Heart right ventricle (tissue), 16 donors: Measurements from ENCODE around the gene SLC39A9. TPM values are rescaled to one million over a fixed set of nuclear protein-coding genes. Genes with fewer than 3 reads are reported as not detected.

Experiments
- ATAC-seq, 8 donors: fragments of 200-7000 bp; cut with Tn5 transposase; one replicate each; pipeline ENCODE4 v1.9.1; 2020; ENCODE audit warnings: mild to moderate bottlenecking in 8 of 8, moderate library complexity in 8 of 8, moderate number of reproducible peaks in 1 of 8
- DNase-seq, 2 donors: peaks; one replicate each; pipeline ENCODE4 v3.0.0-alpha.2; 2020
- H3K27ac ChIP-seq, 10 donors: fragments of 200-600 bp; sonication (generic) in 2 of 10; one replicate each; pipeline versions ENCODE4 v1.5.0 to v1.8.0; 2020 to 2022; ENCODE audit warnings: mild to moderate bottlenecking in 3 of 10
- H3K27me3 ChIP-seq, 7 donors: fragments of 200-600 bp; one replicate each; pipeline ENCODE4 v1.8.0; 2021 to 2022; ENCODE audit warnings: mild to moderate bottlenecking in 2 of 7
- H3K36me3 ChIP-seq, 9 donors: fragments of 200-600 bp; sonication (generic) in 1 of 9; one replicate each; pipeline versions ENCODE4 v1.5.0 to v1.8.0; 2020 to 2022; ENCODE audit warnings: mild to moderate bottlenecking in 2 of 9
- H3K4me1 ChIP-seq, 9 donors: fragments of 200-600 bp; sonication (generic) in 1 of 9; one replicate each; pipeline versions ENCODE4 v1.5.0 to v1.8.0; 2020 to 2022; ENCODE audit warnings: mild to moderate bottlenecking in 4 of 9
- H3K4me3 ChIP-seq, 10 donors: fragments of 200-600 bp; sonication (generic) in 2 of 10; one replicate each; pipeline versions ENCODE4 v1.5.0 to v1.8.0; 2020 to 2022; ENCODE audit warnings: mild to moderate bottlenecking in 7 of 10, moderate library complexity in 2 of 10
- H3K9me3 ChIP-seq, 11 donors: fragments of 200-600 bp in 10 of 11; sonication (generic) in 2 of 11; one replicate each; pipeline versions ENCODE4 v1.5.0 to v1.8.0; 2013 to 2022; ENCODE audit warnings: mild to moderate bottlenecking in 2 of 11, control low read depth in 1 of 11, moderate library complexity in 1 of 11
- CTCF ChIP-seq, 9 donors: fragments of 200-600 bp; sonication (generic) in 2 of 9; IDR thresholded peaks; one replicate each; pipeline versions ENCODE4 v1.5.0 to v1.8.0; 2021 to 2022; ENCODE audit warnings: antibody characterized with exemption in 9 of 9, mild to moderate bottlenecking in 5 of 9, moderate library complexity in 1 of 9
- WGBS, 2 donors: extraction: QIAGEN DNeasy Blood & Tissue Kit; methylation state at CpG; one replicate each; pipeline ENCODE4 v1.1.7; 2013; ENCODE audit warnings: inconsistent platforms in 1 of 2; 5-methylcytosine and 5-hydroxymethylcytosine counted together
- intact Hi-C, 10 donors: fragments of 100-400 bp; cut with DNase I; formaldehyde crosslinking; loops; one replicate each; pipeline versions ENCODE4 v1.11.1 to v1.14.2; 2022
- long read RNA-seq, 3 donors: library from polyadenylated mRNA; unstranded; transcript quantifications; one replicate each; pipeline ENCODE4 v2.0.0, GENCODE V29; 2020 to 2021
- polyA plus RNA-seq, 2 donors: library from polyadenylated mRNA; stranded (reverse); fragments of 200-250 nt; gene quantifications; one replicate each; pipeline ENCODE4 v1.2.3, GENCODE V29; 2013
- total RNA-seq, 10 donors: library from RNA; stranded (reverse); fragmentation: NEBNext Ultra II Directional in 3 of 10; extraction: Animal tissue kit (Norgen Biotek cat#: 25700) in 3 of 10; gene quantifications; one replicate each; pipeline versions ENCODE4 v1.2.1 to v1.2.4, GENCODE V29; 2021 to 2023
- donor health status: Arrhythmogenic right ventricular cardiomyopathy.
- donor health status: ischemic (EF 13 %, LVEDD 7.1; RV severe dilation, severe dysfunction).
- donor health status: healthy with polysubstance abuse.
- donor health status: DM: no; HTN: yes; CAD: no.
- donor health status: DM: no; HTN: no; CAD: no.
- donor health status: ischemic (EF 25% LVEDD 6.9; RV normal size, moderate dysfunction).
- donor health status: ischemic (EF 25% LVEDD 5.7; RV mildly dilated, moderate dysfunction).
- donor health status: healthy.
- donor health status: DM: yes; HTN: yes; CAD: no.
- donor health status: Ischemic cardiomyopathy.
- donor health status: ischemic (EF 35%, LVEDD 5.7; RV mildly dilated, moderate dysfunction).
- donor health status: nonischemic (EF 11% LVEDD 7.7; RV severe dilation, severe dysfunction).
- donor health status: DM: yes; HTN: yes; CAD: no.
- donor health status: PGD.
- donor health status: ischemic (EF 29% LVEDD 5.4; RV normal size, mild dysfunction).
- donor health status: nonischemic (EF 23%, LVEDD 6.1; RV moderate dilation, normal function).

SLC39A9 gene
- 10 to 100 TPM; 19.3 to 28.3 (median 22.8) TPM for total RNA-seq
- 10 to 100 TPM; 11.1 to 13.2 TPM for polyA plus RNA-seq
- long read RNA-seq, donor 1, full-length matches to known transcripts = 8 of 10 reads
- long read RNA-seq, donor 1, partial matches to known transcripts = 2 of 10 reads
- long read RNA-seq, donor 1, other reads (novel, unspliced or antisense) = 0 of 10 reads
- long read RNA-seq, donor 2, full-length matches to known transcripts = 10 of 14 reads
- long read RNA-seq, donor 2, partial matches to known transcripts = 1 of 14 reads
- long read RNA-seq, donor 2, other reads (novel, unspliced or antisense) = 3 of 14 reads
- long read RNA-seq, donor 3, full-length matches to known transcripts = 18 of 24 reads
- long read RNA-seq, donor 3, partial matches to known transcripts = 1 of 24 reads
- long read RNA-seq, donor 3, other reads (novel, unspliced or antisense) = 5 of 24 reads

- Histone ChIP-seq H3K9me3 (no peaks in the 10 kb centered on the region), H3K27ac (peak within 1 kb of the TSS; percentile 65 to 94 (median 87)), H3K27me3 (no peaks in the 10 kb centered on the region), H3K4me3 (peak within 1 kb of the TSS; percentile 67 to 92 (median 78)), H3K4me1 (peaks cover 17 to 65% (median 49%) of the 10 kb centered on the region in 9 donors), H3K36me3 (peaks cover 0 to 33% (median 28%) of the 10 kb centered on the region in 9 donors)
- peak; percentile 95 to 97 for DNase-seq
- ATAC-seq = peak; percentile 96 to 99 (median 98)
- 0% methylated on average over 53 of the region's 53 CpGs for WGBS, 2 donors
- TF ChIP-seq CTCF (IDR thresholded peaks at IDR 0.05) = no peak
- intact Hi-C loops = no loop called here
These were observed at the start of gene SLC39A9, which contains the start of gene ERH for GRCh38 chr14:69398053-69398817. TSS of gene SLC39A9 (plus strand) at chr14:69398692. CDS start at chr14:69399370, 678 bp downstream. TSS of gene ERH (minus strand) at chr14:69398299. CDS start at chr14:69398233, 66 bp downstream.

- Histone ChIP-seq H3K4me1 (no peaks in the 10 kb centered on the region), H3K9me3 (no peaks in the 10 kb centered on the region), H3K27ac (no peak overlapping the region), H3K4me3 (no peak overlapping the region), H3K36me3 (peaks cover 0 to 58% (median 0%) of the 10 kb centered on the region in 9 donors), H3K27me3 (no peaks in the 10 kb centered on the region)
- ATAC-seq (no peak), DNase-seq (no peak)
- 79 to 85% methylated on average over 11 of the region's 11 CpGs for WGBS, 2 donors
- no peak for TF ChIP-seq CTCF (IDR thresholded peaks at IDR 0.05)
- intact Hi-C loops = loop anchor here in 6 of 10 donors (5.0 to 10.0 kb wide), 3 partner anchors 92 to 107 kb away; no protein-coding TSS in a partner anchor
These were observed 49.3 kb upstream of the SLC39A9 start for GRCh38 chr14:69349091-69349777.

GRCh38 chr14:69350892-69351291 is 47.6 kb upstream of the SLC39A9 start:
- no peak overlapping the region for H3K27ac ChIP-seq
- DNase-seq (no peak), ATAC-seq (no peak)
- H3K27me3 ChIP-seq = no peaks in the 10 kb centered on the region
- TF ChIP-seq CTCF (IDR thresholded peaks at IDR 0.05) = no peak
- peaks cover 0 to 56% (median 0%) of the 10 kb centered on the region in 9 donors for H3K36me3 ChIP-seq
- WGBS, 2 donors = 78 to 81% methylated on average over 5 of the region's 5 CpGs
- H3K9me3 ChIP-seq = no peaks in the 10 kb centered on the region
- H3K4me1 ChIP-seq = peaks cover 0 to 12% (median 5%) of the 10 kb centered on the region in 9 donors
- intact Hi-C loops = no loop called here
- no peak overlapping the region for H3K4me3 ChIP-seq

GRCh38 chr14:69351385-69351784 is 47.1 kb upstream of the SLC39A9 start:
- Histone ChIP-seq H3K27me3 (no peaks in the 10 kb centered on the region), H3K4me3 (no peak overlapping the region), H3K9me3 (no peaks in the 10 kb centered on the region), H3K4me1 (peaks cover 0 to 17% (median 7%) of the 10 kb centered on the region in 9 donors), H3K36me3 (peaks cover 0 to 56% (median 0%) of the 10 kb centered on the region in 9 donors), H3K27ac (no peak overlapping the region)
- TF ChIP-seq CTCF (IDR thresholded peaks at IDR 0.05) = no peak
- intact Hi-C loops = no loop called here
- no peak for DNase-seq
- no peak for ATAC-seq
- 72 to 81% methylated on average over 3 of the region's 3 CpGs for WGBS, 2 donors
